Liver (tissue), 9 donors: ENCODE results near the gene CDH6. TPM values are rescaled to one million over a fixed set of nuclear protein-coding genes. Genes with fewer than 3 reads are reported as not detected.

Experiments
- DNase-seq: peaks from one replicate; pipeline ENCODE4 v3.0.0-alpha.2; 2017; ENCODE audit warnings: low spot score
- H3K27ac ChIP-seq, 2 donors: one replicate each; pipeline ENCODE4 v1.7.0; 2013; ENCODE audit warnings: inconsistent platforms in 2 of 2, low read length in 2 of 2, control low read depth in 1 of 2, low read depth in 1 of 2, mild to moderate bottlenecking in 1 of 2
- H3K27me3 ChIP-seq, 4 donors: one replicate each; pipeline versions ENCODE4 v1.6.1 to v1.7.0; 2013; ENCODE audit warnings: low read length in 3 of 4, inconsistent platforms in 1 of 4, mild to moderate bottlenecking in 1 of 4, moderate library complexity in 1 of 4; ENCODE audit not compliant: control insufficient read depth in 4 of 4, insufficient read depth in 4 of 4
- H3K36me3 ChIP-seq, 4 donors: one replicate each; pipeline versions ENCODE4 v1.6.1 to v1.7.0; 2013; ENCODE audit warnings: low read length in 3 of 4, mild to moderate bottlenecking in 3 of 4, low read depth in 1 of 4, moderate library complexity in 1 of 4; ENCODE audit not compliant: control insufficient read depth in 4 of 4, insufficient read depth in 3 of 4
- H3K4me1 ChIP-seq, 4 donors: one replicate each; pipeline versions ENCODE4 v1.6.1 to v1.7.0; 2013; ENCODE audit warnings: low read length in 3 of 4, mild to moderate bottlenecking in 3 of 4, moderate library complexity in 1 of 4; ENCODE audit not compliant: control insufficient read depth in 4 of 4, insufficient read depth in 4 of 4
- H3K4me3 ChIP-seq, 3 donors: one replicate each; pipeline versions ENCODE4 v1.6.1 to v1.7.0; 2013; ENCODE audit warnings: low read length in 3 of 3, control low read depth in 1 of 3, low read depth in 1 of 3, mild to moderate bottlenecking in 1 of 3
- H3K9ac ChIP-seq, 2 donors: one replicate each; pipeline ENCODE4 v1.7.0; 2013; ENCODE audit warnings: low read length in 2 of 2, mild to moderate bottlenecking in 2 of 2, moderate library complexity in 2 of 2, control low read depth in 1 of 2, low read depth in 1 of 2
- H3K9me3 ChIP-seq, 4 donors: one replicate each; pipeline versions ENCODE4 v1.6.1 to v1.7.0; 2013; ENCODE audit warnings: low read length in 3 of 4; ENCODE audit not compliant: control insufficient read depth in 4 of 4
- ATF3 ChIP-seq: IDR thresholded peaks from 2 replicates; pipeline ENCODE4 v1.6.1; 2016; ENCODE audit warnings: antibody characterized with exemption
- CTCF ChIP-seq: fragments of 150-350 bp; IDR thresholded peaks from 2 replicates; pipeline ENCODE4 v1.5.1; 2017; ENCODE audit warnings: improper control_type of control experiment, low read depth, low read length; ENCODE audit not compliant: missing input control
- EGR1 ChIP-seq, 2 donors: IDR thresholded peaks; 2 replicates each; pipeline ENCODE4 v1.6.1; 2016 to 2018; ENCODE audit warnings: antibody characterized with exemption in 2 of 2, low read depth in 2 of 2
- FOXA1 ChIP-seq: IDR thresholded peaks from 2 replicates; pipeline ENCODE4 v1.6.1; 2016; ENCODE audit warnings: antibody characterized with exemption
- FOXA2 ChIP-seq: IDR thresholded peaks from 2 replicates; pipeline ENCODE4 v1.6.1; 2016; ENCODE audit warnings: antibody characterized with exemption
- GABPA ChIP-seq, 2 donors: IDR thresholded peaks in 1 of 2; conservative IDR thresholded peaks in 1 of 2; 2 replicates each; pipeline ENCODE4 v1.6.1; 2016; ENCODE audit warnings: antibody characterized with exemption in 2 of 2, mild to moderate bottlenecking in 1 of 2, moderate library complexity in 1 of 2
- HNF4A ChIP-seq, 2 donors: conservative IDR thresholded peaks; 2 replicates each; pipeline ENCODE4 v1.6.1; 2016; ENCODE audit warnings: antibody characterized with exemption in 2 of 2, mild to moderate bottlenecking in 2 of 2
- HNF4G ChIP-seq: IDR thresholded peaks from 2 replicates; pipeline ENCODE4 v1.6.1; 2016; ENCODE audit warnings: antibody characterized with exemption
- JUND ChIP-seq, 2 donors: IDR thresholded peaks; 2 replicates each; pipeline ENCODE4 v1.6.1; 2016; ENCODE audit warnings: antibody characterized with exemption in 2 of 2
- MAX ChIP-seq: IDR thresholded peaks from 2 replicates; pipeline ENCODE4 v1.6.1; 2016; ENCODE audit warnings: antibody characterized with exemption
- NR2F2 ChIP-seq: IDR thresholded peaks from 2 replicates; pipeline ENCODE4 v1.6.1; 2016; ENCODE audit warnings: antibody characterized with exemption
- RAD21 ChIP-seq, 2 donors: IDR thresholded peaks; 2 replicates each; pipeline ENCODE4 v1.6.1; 2016; ENCODE audit warnings: antibody characterized with exemption in 2 of 2, mild to moderate bottlenecking in 2 of 2
- REST ChIP-seq: IDR thresholded peaks from 2 replicates; pipeline ENCODE4 v1.6.1; 2016; ENCODE audit warnings: antibody characterized with exemption, mild to moderate bottlenecking
- RXRA ChIP-seq, 2 donors: IDR thresholded peaks; 2 replicates each; pipeline ENCODE4 v1.6.1; 2017 to 2018; ENCODE audit warnings: antibody characterized with exemption in 2 of 2, mild to moderate bottlenecking in 1 of 2
- SP1 ChIP-seq: IDR thresholded peaks from 2 replicates; pipeline ENCODE4 v1.6.1; 2018; ENCODE audit warnings: antibody characterized with exemption, mild to moderate bottlenecking
- TAF1 ChIP-seq: conservative IDR thresholded peaks from 2 replicates; pipeline ENCODE4 v1.6.1; 2016; ENCODE audit warnings: antibody characterized with exemption, mild to moderate bottlenecking
- YY1 ChIP-seq: IDR thresholded peaks from 2 replicates; pipeline ENCODE4 v1.6.1; 2016; ENCODE audit warnings: antibody characterized with exemption, mild to moderate bottlenecking
- ZBTB33 ChIP-seq: IDR thresholded peaks from 2 replicates; pipeline ENCODE4 v1.6.1; 2016; ENCODE audit warnings: antibody characterized with exemption
- WGBS: extraction: QIAGEN DNeasy Blood & Tissue Kit; methylation state at CpG from one replicate; pipeline ENCODE4 v1.1.7; 2013; 5-methylcytosine and 5-hydroxymethylcytosine counted together
- polyA plus RNA-seq, 2 donors: library from polyadenylated mRNA; stranded (reverse) in 1 of 2; unstranded in 1 of 2; fragments of 200-250 nt in 1 of 2; fragments of >200 nt in 1 of 2; fragmentation: Nextera tagmentation in 1 of 2; extraction: Ambion mirVana in 1 of 2; gene quantifications; one replicate each; pipeline versions ENCODE4 v1.2.1 to v1.2.3, GENCODE V29; 2013 to 2015
- total RNA-seq, 2 donors: library from RNA; depleted of rRNA; stranded (reverse); fragments of >200 nt; gene quantifications; one replicate each; pipeline ENCODE4 v1.2.3, GENCODE V29; 2014
- donor health status: healthy.
- donor health status: healthy.
- donor health status: healthy.
- donor health status: healthy.
- donor health status: healthy.

Gene CDH6
- total and polyA plus RNA-seq, 4 donors, result 0.18 to 3.7 (median 0.84) TPM

GRCh38 chr5:31287985-31288384, 94.5 kb downstream of the CDH6 start:
- H3K27me3 ChIP-seq, result no peaks in the 10 kb centered on the region
- no peak overlapping the region for H3K4me3 ChIP-seq
- no peak overlapping the region for H3K27ac ChIP-seq
- DNase-seq, result no peak
- H3K4me1 ChIP-seq, result no peaks in the 10 kb centered on the region
- no peaks in the 10 kb centered on the region for H3K36me3 ChIP-seq
- no peaks in the 10 kb centered on the region for H3K9me3 ChIP-seq
- no peak for TF ChIP-seq GABPA (IDR thresholded peaks at IDR 0.05 in 1 of 2, conservative IDR thresholded peaks at IDR 0.05 in 1 of 2)
- TF ChIP-seq NR2F2, result no peak
- no peak for TF ChIP-seq SP1
- no peak for TF ChIP-seq CTCF
- no peak for TF ChIP-seq RXRA (IDR thresholded peaks at IDR 0.05)
- no peak for TF ChIP-seq RAD21 (IDR thresholded peaks at IDR 0.05)
- no peak for TF ChIP-seq REST
- TF ChIP-seq ATF3, result no peak
- no peak for TF ChIP-seq TAF1
- TF ChIP-seq HNF4G, result no peak
- TF ChIP-seq JUND (IDR thresholded peaks at IDR 0.05), result no peak
- TF ChIP-seq EGR1 (IDR thresholded peaks at IDR 0.05; ENCODE audit: low read depth in 2 of 2), result no peak
- no peak for TF ChIP-seq FOXA2
- H3K9ac ChIP-seq, result no peak overlapping the region

GRCh38 chr5:31289429-31289828, 95.9 kb downstream of the CDH6 start:
- TF ChIP-seq HNF4G, result no peak
- no peak for TF ChIP-seq ZBTB33
- TF ChIP-seq TAF1, result no peak
- TF ChIP-seq ATF3, result no peak
- TF ChIP-seq MAX, result no peak
- no peak for TF ChIP-seq NR2F2
- no peak for TF ChIP-seq HNF4A (conservative IDR thresholded peaks at IDR 0.05)
- no peak for TF ChIP-seq FOXA2
- no peak for TF ChIP-seq YY1
- TF ChIP-seq FOXA1, result no peak
- TF ChIP-seq CTCF, result no peak
- no peak for TF ChIP-seq EGR1 (IDR thresholded peaks at IDR 0.05; ENCODE audit: low read depth in 2 of 2)
- TF ChIP-seq GABPA (IDR thresholded peaks at IDR 0.05 in 1 of 2, conservative IDR thresholded peaks at IDR 0.05 in 1 of 2), result no peak
- Histone ChIP-seq H3K36me3 (no peaks in the 10 kb centered on the region), H3K27me3 (no peaks in the 10 kb centered on the region), H3K4me3 (no peak overlapping the region), H3K27ac (no peak overlapping the region), H3K9me3 (no peaks in the 10 kb centered on the region), H3K4me1 (no peaks in the 10 kb centered on the region), H3K9ac (no peak overlapping the region)
- no peak for DNase-seq
- 73% methylated on average over 3 of the region's 3 CpGs for WGBS
